ENCODE data around the gene RAPGEF1. TPM values are rescaled to one million over a fixed set of nuclear protein-coding genes. Genes with fewer than 3 reads are reported as not detected.
"Not testable (repeated sequence)": the region's sequence is repeated elsewhere in the genome, so short reads cannot be mapped to it uniquely, and the experiment has no call there.

The RAPGEF1 gene
- total RNA-seq, 1 donor from 2014 or later = 217 TPM

- intact Hi-C loops (cut with micrococcal nuclease) = no loop called here
Measured at GRCh38 chr9:131657940-131658339, 81.9 kb downstream of the RAPGEF1 start.

- intact Hi-C loops (cut with micrococcal nuclease) = no loop called here
Measured at GRCh38 chr9:131657456-131657855, 82.4 kb downstream of the RAPGEF1 start.

- intact Hi-C loops (cut with micrococcal nuclease) = no loop called here
Measured at GRCh38 chr9:131657037-131657377, 82.9 kb downstream of the RAPGEF1 start.

- intact Hi-C loops (cut with micrococcal nuclease) = loop anchor here (1.0 kb wide), 5 partner anchors 11 to 54 kb away; no protein-coding TSS in a partner anchor
Measured at GRCh38 chr9:131656356-131657036, 83.4 kb downstream of the RAPGEF1 start.

DNA sequence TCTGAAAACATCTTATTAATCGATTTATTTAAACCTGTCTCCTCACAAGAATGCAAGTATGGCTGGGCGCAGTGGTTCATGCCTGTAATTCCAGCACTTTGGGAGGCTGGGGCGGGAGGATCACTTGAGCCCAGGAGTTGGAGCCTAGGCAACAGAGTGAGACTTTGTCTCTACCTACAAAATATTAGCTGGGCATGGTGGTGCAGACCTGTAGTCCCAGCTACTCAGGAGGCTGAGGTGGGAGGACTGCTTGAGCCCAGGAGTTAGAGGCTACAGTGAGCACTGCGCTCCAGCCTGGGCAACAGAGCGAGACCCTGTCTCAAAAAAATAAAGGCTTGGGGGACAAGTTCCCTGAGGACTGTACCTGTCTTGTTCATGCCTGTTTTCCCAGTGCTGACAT lies 85.5 kb downstream of the RAPGEF1 start:
- intact Hi-C loops (cut with micrococcal nuclease) = not testable (repeated sequence)

DNA sequence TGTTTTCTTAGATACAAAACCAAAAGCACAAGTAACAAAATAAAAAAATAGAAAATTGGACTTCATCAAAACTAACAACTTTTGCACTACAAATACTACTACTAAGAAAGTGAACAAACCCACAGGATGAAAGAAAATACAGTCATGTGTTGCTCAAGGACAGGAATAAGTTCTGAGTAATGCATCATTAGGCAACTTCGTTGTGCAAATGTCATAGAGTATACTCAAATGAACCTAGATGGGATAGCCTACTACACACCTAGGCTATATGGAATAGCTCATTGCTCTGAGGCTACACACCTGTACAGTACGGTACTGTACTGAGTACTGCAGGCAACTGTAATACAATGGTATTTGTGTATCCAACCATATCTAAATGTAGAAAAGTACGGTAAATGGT lies 88.3 kb downstream of the RAPGEF1 start:
- intact Hi-C loops (cut with micrococcal nuclease) = loop anchor here (1.0 kb wide), 1 partner anchor 9 kb away; no protein-coding TSS in a partner anchor

- intact Hi-C loops (cut with micrococcal nuclease) = loop anchor here (1.0 kb wide), 1 partner anchor 9 kb away; no protein-coding TSS in a partner anchor
Measured at GRCh38 chr9:131651160-131651559, 88.7 kb downstream of the RAPGEF1 start.

DNA sequence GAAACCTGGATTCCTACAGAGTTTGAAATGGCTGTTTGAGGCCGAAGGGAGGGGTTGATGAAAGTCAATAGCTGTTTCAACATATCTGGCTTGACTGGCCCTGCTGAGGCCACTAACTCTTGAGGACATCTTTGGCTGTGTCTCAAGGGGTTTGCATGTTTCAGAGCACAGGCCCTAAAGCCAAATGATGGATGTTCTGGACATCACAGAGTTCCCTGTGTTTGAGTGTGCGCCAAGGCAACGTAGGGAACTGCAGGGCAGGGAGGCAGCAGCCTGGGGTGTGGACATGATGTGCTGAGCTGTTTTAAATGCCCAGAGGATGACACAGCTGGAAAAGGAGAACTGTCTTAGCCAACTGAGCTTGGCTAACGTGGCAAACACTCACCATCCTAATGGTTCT lies 89.6 kb downstream of the RAPGEF1 start:
- intact Hi-C loops (cut with micrococcal nuclease) = no loop called here

DNA sequence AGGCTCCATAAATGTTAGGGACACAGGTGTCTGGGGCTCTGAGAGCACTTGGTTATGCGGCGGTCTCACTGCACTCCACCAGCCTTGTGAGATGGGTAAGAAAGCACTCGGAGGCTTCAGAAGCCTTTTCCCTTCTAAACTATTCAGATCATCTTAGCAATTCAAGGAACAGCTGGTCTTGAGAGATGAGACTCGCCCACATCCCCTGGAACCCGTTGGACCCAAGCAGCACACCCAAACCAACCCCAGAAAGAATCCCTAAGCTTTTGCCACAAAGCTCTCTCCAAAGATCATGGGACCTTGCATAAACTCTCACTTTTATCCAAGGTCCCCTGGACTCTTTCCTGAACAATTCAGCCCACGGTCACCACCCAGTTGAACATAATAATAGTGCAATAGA lies 90.2 kb downstream of the RAPGEF1 start:
- intact Hi-C loops (cut with micrococcal nuclease) = no loop called here

- intact Hi-C loops (cut with micrococcal nuclease) = loop anchor here (1.0 kb wide), 2 partner anchors 10 to 11 kb away; no protein-coding TSS in a partner anchor
Measured at GRCh38 chr9:131645078-131645776, 94.6 kb downstream of the RAPGEF1 start.

DNA sequence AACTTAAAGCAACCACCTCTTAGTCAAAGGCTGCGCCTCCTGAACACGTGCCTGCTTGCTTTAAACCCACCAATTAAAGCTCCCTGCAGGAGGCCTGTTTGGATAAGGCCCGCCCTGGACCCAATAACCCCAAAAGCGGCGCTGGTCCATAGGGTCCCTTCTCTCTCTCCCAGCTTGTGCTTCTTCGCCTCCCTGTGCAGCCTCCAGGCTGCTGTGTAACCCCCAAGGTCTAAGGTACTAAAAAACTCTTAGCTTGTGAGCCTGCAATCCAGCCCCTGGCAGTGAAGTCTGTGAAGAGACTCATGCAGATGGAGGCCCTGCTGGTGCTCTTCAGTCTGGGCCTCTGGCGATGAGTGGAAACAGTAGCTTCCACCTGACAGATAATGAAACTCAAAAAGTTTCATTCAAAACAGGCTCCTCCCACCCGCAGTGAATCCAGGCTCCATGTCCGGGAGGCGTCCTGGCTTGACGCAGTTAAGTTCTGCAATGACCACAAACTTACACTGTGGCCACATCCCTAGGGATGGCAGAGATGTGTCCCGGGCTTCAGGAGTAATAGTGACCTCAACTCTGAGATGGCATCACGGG lies 97.3 kb downstream of the RAPGEF1 start:
- intact Hi-C loops (cut with micrococcal nuclease) = loop anchor here (1.0 to 2.0 kb wide), 2 partner anchors 9 to 26 kb away; no protein-coding TSS in a partner anchor

DNA sequence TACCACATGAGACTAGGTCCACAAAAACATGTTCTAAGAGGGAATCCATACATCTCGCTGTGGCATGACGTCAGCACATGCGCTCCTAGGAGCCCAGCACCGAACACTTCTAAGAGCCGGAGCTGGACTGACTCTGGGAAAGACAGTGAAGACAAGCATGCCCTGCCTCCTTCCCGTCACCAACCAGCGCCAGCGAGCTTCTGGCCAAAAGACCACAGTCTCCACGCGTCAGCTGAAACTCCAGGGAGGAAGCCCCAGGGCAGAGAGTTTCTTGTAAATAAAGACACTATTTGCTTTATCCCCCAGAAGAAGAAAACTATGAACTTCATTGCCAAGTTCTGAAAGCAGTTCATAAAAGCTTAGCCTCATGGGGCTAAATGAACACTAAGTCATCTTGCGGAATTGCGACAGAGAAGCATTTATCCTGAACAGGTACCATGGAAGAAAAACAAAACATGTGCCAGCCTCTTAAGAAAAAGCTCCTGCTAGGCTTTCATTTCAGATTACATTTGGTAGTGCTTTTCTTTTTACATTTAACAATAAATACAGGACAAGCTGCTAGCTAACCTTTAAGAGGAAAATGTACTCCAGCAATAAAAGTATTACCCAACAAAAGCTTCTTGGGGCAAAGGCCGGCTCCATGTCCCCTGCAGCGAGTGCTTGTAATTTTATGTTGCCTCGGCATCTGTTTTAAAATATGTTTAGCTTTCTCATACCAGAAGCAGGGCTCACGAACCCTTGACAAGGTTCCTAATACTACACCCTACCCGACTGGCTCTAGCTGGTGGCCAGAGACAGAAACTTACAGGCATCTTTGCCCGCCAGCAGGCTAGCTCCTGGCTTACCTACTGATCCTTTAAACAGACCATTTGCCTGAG lies 98.0 kb downstream of the RAPGEF1 start:
- intact Hi-C loops (cut with micrococcal nuclease) = loop anchor here (1.0 to 2.0 kb wide), 2 partner anchors 9 to 27 kb away; no protein-coding TSS in a partner anchor

GRCh38 chr9:131640438-131641137 lies 99.3 kb downstream of the RAPGEF1 start:
- intact Hi-C loops (cut with micrococcal nuclease) = no loop called here

DNA sequence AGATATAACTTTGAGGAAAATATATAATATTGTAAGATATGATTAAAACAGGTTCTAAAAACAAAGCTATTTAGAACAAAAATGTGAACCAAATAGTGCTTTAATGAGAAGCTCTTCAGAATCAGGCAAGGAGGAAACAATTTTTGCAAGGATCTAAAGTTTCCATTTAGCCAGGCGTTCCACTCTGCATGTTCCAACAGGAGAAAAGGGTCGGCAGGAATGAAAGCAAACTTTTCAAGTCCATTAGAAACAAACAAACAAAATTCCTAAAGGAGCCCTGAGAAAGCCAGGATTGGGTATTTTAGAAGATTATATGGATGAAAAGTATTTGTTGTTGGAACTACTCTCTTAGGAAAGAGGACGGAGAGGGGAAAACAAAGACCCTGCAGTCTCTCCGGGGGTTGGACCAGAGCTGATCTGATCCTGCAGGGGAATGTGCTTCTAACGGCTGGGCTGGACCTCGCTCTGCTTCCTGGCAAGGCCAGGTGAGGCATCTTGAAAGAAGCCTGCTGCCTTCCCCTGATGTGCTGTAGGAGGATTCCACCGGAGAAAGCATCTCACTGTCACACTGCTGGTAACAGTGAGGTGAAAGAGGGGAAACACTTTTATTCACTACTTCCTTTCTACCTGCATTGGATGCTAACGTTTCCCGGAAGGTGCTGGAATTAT lies 100.0 kb downstream of the RAPGEF1 start:
- intact Hi-C loops (cut with micrococcal nuclease) = loop anchor here (5.0 kb wide), 1 partner anchor 67 kb away; no protein-coding TSS in a partner anchor

DNA sequence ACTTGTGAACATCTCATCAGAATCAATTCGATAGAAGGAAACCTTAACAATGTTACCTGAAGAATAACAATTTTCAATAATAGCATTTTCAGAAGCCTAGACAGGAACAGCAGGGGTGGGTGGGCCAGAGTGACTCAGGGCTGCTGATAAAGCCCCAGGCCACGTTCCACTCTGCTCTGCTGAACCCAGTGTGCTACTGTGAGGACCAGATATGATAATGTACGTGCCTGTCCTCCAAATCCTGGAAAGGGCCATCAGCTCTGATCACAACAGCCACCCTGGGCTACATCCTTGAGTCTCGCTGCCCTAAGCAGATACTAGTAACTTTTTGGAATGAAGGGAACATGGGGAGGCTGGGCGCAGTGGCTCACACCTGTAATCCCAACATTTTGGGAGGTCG lies 103.3 kb downstream of the RAPGEF1 start:
- intact Hi-C loops (cut with micrococcal nuclease) = loop anchor here (5.0 kb wide), 1 partner anchor 71 kb away; no protein-coding TSS in a partner anchor

- intact Hi-C loops (cut with micrococcal nuclease) = loop anchor here (1.0 to 5.0 kb wide), 7 partner anchors 9 to 93 kb away; no protein-coding TSS in a partner anchor
Measured at GRCh38 chr9:131635892-131636291, 104.0 kb downstream of the RAPGEF1 start.

GRCh38 chr9:131635285-131635684 lies 104.6 kb downstream of the RAPGEF1 start:
- intact Hi-C loops (cut with micrococcal nuclease) = loop anchor here (1.0 to 5.0 kb wide), 7 partner anchors 8 to 94 kb away; no protein-coding TSS in a partner anchor

DNA sequence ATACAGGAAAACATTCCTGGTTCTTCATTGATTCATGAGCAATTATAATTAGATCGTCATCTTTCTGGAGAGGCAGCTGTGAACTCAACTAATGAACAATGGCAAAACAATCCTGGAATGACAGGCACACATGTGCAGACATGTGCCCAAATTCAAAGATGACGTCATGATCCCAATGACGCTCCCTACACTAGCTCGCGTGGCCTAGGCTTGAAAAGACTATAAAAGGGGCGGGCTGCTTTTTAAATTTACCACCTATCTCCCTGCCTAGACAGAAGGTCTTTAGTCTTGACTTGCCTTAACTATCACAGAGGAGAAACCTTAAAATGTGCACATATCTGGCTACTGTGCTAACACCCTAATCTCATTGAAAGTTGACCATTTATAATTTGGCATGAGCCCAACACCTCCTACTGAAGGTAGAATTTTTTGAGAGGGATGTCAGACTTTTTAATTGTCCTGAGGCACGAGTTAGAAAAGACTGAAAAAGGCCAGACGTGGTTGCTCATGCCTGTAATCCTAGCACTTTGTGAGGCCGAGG lies 106.3 kb downstream of the RAPGEF1 start:
- intact Hi-C loops (cut with micrococcal nuclease) = no loop called here

DNA sequence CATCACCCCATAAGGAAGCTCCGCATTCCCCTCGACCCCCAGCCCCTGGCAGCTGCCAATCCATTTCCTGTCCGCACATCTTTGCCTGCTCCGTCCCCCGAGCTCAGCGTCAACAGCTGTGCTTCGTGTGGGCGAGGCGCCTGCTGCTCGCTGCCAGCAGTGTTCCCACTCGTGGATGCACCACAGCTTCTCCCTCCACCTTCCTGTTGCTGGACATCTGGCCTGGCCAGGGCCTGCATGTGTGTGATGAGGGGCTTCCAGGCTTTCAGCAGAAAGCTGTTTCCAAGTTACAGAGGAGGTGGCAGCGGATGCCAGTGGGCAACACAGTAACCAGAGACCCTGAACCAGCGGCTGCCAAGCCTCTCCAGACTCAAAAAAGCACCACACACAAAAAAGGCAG lies 108.6 kb downstream of the RAPGEF1 start:
- intact Hi-C loops (cut with micrococcal nuclease) = no loop called here
